SK-MEL-5 (cell line): ENCODE measurements around the gene MPHOSPH9. TPM values are rescaled to one million over a fixed set of nuclear protein-coding genes. Genes with fewer than 3 reads are reported as not detected.
"Not testable (repeated sequence)": the region's sequence is repeated elsewhere in the genome, so short reads cannot be mapped to it uniquely, and the experiment has no call there.

Experiments used
- DNase-seq: peaks from one replicate; pipeline ENCODE4 v3.0.0-alpha.2; 2016; ENCODE audit warnings: low read depth, low spot score
- in situ Hi-C: cut with HindIII; loops from 2 replicates; pipeline ENCODE4 v1.10.0; 2016; ENCODE audit warnings: low sequenced_read_pairs, high pct_unique_total_duplicates, low pct_unique_long_range_greater_than_20kb
- total RNA-seq: library from RNA; depleted of rRNA; stranded (reverse); fragments of >200 nt; shearing (Covaris generic); gene quantifications from 2 replicates; pipeline ENCODE4 v1.2.3, GENCODE V29; 2014

The MPHOSPH9 gene
- total RNA-seq, 1 experiment from 2014 or later = 54.9 TPM

- in situ Hi-C loops = no loop called here
- peak; percentile 73 for DNase-seq
Measured at GRCh38 chr12:123237646-123238329, 4.8 kb upstream of the MPHOSPH9 start.

- in situ Hi-C loops = no loop called here
- DNase-seq = no peak
Measured at GRCh38 chr12:123233505-123234308, 766 bp upstream of the MPHOSPH9 start.

- in situ Hi-C loops = no loop called here
Measured at GRCh38 chr12:123232472-123232806, 502 bp downstream of the MPHOSPH9 start.

GRCh38 chr12:123231931-123232330, 1.0 kb downstream of the MPHOSPH9 start:
- DNase-seq = no peak
- in situ Hi-C loops = no loop called here

More at GRCh38 chr12:123232472-123232806, 502 bp downstream of the MPHOSPH9 start:
- DNase-seq = no peak

GRCh38 chr12:123229051-123229450, 3.9 kb downstream of the MPHOSPH9 start:
- no peak for DNase-seq
- in situ Hi-C loops = no loop called here

- in situ Hi-C loops = no loop called here
- DNase-seq = no peak
Measured at GRCh38 chr12:123227581-123228258, 5.2 kb downstream of the MPHOSPH9 start.

- no peak for DNase-seq
Measured at GRCh38 chr12:123225443-123225842, 7.5 kb downstream of the MPHOSPH9 start.

GRCh38 chr12:123223241-123223668, 9.7 kb downstream of the MPHOSPH9 start:
- no peak for DNase-seq
- in situ Hi-C loops = no loop called here

More at GRCh38 chr12:123225443-123225842, 7.5 kb downstream of the MPHOSPH9 start:
- in situ Hi-C loops = no loop called here

- in situ Hi-C loops, DNase-seq: not testable (repeated sequence)
Measured at GRCh38 chr12:123207815-123208214, 25.1 kb downstream of the MPHOSPH9 start.

- not testable (repeated sequence) for DNase-seq
Measured at GRCh38 chr12:123206794-123207193, 26.1 kb downstream of the MPHOSPH9 start.

GRCh38 chr12:123200414-123200813, 32.5 kb downstream of the MPHOSPH9 start:
- in situ Hi-C loops = no loop called here
- DNase-seq = no peak

More at GRCh38 chr12:123206794-123207193, 26.1 kb downstream of the MPHOSPH9 start:
- in situ Hi-C loops = not testable (repeated sequence)

GRCh38 chr12:123199936-123200335, 33.0 kb downstream of the MPHOSPH9 start:
- DNase-seq = no peak
- in situ Hi-C loops = no loop called here

GRCh38 chr12:123187637-123188036, 45.3 kb downstream of the MPHOSPH9 start:
- no peak for DNase-seq
- in situ Hi-C loops = no loop called here

GRCh38 chr12:123180171-123180570, 52.8 kb downstream of the MPHOSPH9 start:
- in situ Hi-C loops = no loop called here
- DNase-seq = no peak

- DNase-seq = no peak
- in situ Hi-C loops = no loop called here
Measured at GRCh38 chr12:123171967-123172366, 61.0 kb downstream of the MPHOSPH9 start.

GRCh38 chr12:123167329-123167728, 65.6 kb downstream of the MPHOSPH9 start:
- DNase-seq = no peak
- in situ Hi-C loops = no loop called here

GRCh38 chr12:123165537-123165936, 67.4 kb downstream of the MPHOSPH9 start:
- in situ Hi-C loops = no loop called here
- DNase-seq = no peak

- in situ Hi-C loops = no loop called here
- no peak for DNase-seq
Measured at GRCh38 chr12:123164710-123165261, 68.2 kb downstream of the MPHOSPH9 start.
